Activated naive CD4-positive, alpha-beta T cell treated with anti-CD3 and anti-CD28 coated beads, Interleukin-2, amount 10 ng/mL, durations not matched to agents 7 days and 5 days (primary cell): Measurements from ENCODE around the gene DYNLT5.
A peak's percentile ranks its signal among the peaks of the same experiment; 100 is the strongest.
"Not testable (repeated sequence)": the region's sequence is repeated elsewhere in the genome, so short reads cannot be mapped to it uniquely, and the experiment has no call there.

Source experiments
- CTCF ChIA-PET: fragments of 350-600 bp; sonication (Branson Sonifier 250); formaldehyde crosslinking; loops from one replicate; lab custom pipeline; 2021; ENCODE audit warnings: antibody characterized with exemption; lab: Charles Lee
- DNase-seq: peaks from one replicate; pipeline ENCODE4 v3.0.0-alpha.2; 2020
- H3K27ac Mint-ChIP-seq: one replicate; pipeline ENCODE4 v1.8.0; 2021; ENCODE audit warnings: mild to moderate bottlenecking, moderate library complexity, mixed read lengths
- H3K27me3 Mint-ChIP-seq: one replicate; pipeline ENCODE4 v1.8.0; 2021; ENCODE audit warnings: mild to moderate bottlenecking, mixed read lengths
- H3K36me3 Mint-ChIP-seq: one replicate; pipeline ENCODE4 v1.8.0; 2021; ENCODE audit warnings: mixed read lengths
- H3K4me1 Mint-ChIP-seq: one replicate; pipeline ENCODE4 v1.8.0; 2021; ENCODE audit warnings: mixed read lengths
- H3K4me3 Mint-ChIP-seq: one replicate; pipeline ENCODE4 v1.8.0; 2021; ENCODE audit warnings: mild to moderate bottlenecking, moderate library complexity, mixed read lengths
- H3K9me3 Mint-ChIP-seq: one replicate; pipeline ENCODE4 v1.8.0; 2021; ENCODE audit warnings: mixed read lengths

Gene DYNLT5

DNA sequence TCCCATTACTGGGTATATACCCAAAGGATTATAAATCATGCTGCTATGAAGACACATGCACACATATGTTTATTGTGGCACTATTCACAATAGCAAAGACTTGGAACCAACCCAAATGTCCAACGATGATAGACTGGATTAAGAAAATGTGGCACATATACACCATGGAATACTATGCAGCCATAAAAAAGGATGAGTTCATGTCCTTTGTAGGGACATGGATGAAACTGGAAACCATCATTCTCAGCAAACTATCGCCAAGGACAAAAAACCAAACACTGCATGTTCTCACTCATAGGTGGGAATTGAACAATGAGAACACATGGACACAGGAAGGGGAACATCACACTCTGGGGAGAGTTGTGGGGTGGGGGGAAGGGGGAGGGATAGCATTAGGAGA is 33.5 kb downstream of the DYNLT5 start:
- H3K4me3 Mint-ChIP-seq, DNase-seq, CTCF ChIA-PET, H3K27me3 Mint-ChIP-seq, H3K27ac Mint-ChIP-seq, H3K9me3 Mint-ChIP-seq, H3K36me3 Mint-ChIP-seq: not testable (repeated sequence)
- H3K4me1 Mint-ChIP-seq, result peaks cover 13% of the 10 kb centered on the region

DNA sequence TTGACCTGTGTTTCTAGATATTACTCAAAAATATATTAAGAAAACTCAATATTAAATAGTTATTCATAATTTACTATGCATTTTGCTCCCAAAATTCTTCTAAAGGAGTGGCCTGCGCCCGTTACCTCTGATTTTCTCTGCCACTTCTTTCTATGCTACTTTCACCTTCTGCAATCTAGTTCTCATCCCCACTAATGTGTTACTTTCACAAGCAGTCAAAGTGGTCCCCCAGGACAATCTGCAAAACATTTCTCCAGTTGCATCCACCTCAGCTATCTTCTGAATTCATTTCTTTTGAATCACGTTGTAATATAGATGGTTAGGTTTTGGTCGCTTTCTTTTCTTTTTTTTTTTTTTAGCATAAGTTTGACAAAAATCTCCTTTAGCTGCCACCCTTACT is 35.4 kb downstream of the DYNLT5 start:
- Mint-ChIP-seq H3K4me3 (no peak overlapping the region), H3K36me3 (no peaks in the 10 kb centered on the region), H3K9me3 (no peaks in the 10 kb centered on the region)

DNA sequence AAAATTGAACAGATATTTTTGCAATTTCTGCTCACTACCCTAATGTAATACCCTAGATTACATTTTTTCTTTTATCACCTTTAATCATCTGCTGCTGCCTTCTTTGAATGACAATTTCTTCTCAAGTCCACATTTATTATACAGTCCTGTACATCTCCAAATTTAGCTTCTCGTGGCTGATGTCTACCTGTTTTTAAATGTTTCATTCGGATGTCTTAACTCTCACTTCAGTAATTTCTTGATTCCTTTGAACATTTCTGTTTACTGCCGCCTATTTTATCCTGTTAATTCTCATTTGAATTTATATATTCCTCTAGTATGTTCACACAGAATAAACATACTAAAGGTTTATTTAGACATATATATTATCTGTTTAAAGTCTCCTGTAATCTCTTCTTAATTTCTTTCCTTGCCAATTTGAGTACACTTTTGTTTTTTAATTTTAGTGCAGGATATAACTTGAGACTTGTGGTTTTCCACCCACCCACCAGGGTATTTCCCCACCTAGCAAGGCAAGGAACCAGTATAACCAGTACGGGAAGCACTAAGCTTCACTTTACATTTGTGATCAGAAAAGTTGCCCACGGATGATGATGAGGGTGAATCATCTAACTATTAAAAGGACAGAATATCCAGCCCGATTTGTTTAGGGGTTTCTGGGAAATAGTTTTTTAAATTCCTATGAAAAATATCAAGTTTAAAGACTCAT is 36.1 kb downstream of the DYNLT5 start:
- Mint-ChIP-seq H3K4me1 (peaks cover 13% of the 10 kb centered on the region), H3K27ac (no peak overlapping the region), H3K27me3 (no peaks in the 10 kb centered on the region), H3K9me3 (no peaks in the 10 kb centered on the region), H3K4me3 (no peak overlapping the region), H3K36me3 (no peaks in the 10 kb centered on the region)
- DNase-seq, result peak; percentile 32
- CTCF ChIA-PET, result no interaction called here

More for the DNA sequence above, 35.4 kb downstream of the DYNLT5 start:
- peaks cover 13% of the 10 kb centered on the region for H3K4me1 Mint-ChIP-seq
- CTCF ChIA-PET, result no interaction called here
- no peak overlapping the region for H3K27ac Mint-ChIP-seq
- H3K27me3 Mint-ChIP-seq, result no peaks in the 10 kb centered on the region
- DNase-seq, result no peak

DNA sequence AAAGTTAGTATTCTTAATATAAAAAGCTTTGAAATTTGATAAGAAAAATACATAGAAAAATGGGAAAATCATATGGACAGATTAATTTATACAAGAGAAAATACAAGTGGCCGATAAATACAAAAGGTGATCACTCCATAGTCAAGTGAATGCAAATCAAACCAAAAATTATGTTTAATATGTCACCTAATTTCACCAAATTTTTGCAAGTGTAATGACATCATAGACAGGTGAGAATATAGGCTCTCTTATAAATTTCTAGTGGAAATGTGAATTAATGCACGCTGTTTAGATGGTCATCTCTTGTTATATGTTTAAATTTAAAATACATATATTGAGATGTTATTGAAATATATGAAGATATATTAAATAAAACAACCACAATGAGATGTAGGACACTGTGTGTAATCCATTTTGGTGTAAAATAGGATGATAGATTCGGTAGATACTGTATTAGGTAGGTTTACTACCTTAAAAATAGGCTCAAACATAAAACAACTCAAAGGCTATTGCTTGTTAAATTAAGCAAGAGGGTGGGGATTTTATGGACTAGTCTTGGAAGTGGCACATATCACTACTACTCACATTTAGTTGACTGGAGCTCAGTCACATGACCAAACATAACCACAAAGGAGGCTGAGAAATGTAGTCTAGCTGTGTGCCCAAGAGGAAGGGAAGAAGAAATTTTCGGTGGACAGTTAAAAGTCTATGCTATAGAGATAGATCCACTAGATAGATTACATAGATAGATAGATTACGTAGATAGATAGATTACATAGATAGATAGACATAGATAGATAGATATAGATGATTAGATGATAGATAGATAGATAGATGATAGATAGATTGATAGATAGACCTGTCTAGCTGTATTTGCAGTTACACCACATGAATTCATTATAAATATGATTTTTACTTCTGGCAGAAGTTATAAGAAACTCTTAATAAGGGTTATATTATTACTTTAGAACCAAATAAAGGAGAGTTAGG is 39.7 kb downstream of the DYNLT5 start:
- no peak for DNase-seq
- H3K4me1 Mint-ChIP-seq, result peaks cover 13% of the 10 kb centered on the region

DNA sequence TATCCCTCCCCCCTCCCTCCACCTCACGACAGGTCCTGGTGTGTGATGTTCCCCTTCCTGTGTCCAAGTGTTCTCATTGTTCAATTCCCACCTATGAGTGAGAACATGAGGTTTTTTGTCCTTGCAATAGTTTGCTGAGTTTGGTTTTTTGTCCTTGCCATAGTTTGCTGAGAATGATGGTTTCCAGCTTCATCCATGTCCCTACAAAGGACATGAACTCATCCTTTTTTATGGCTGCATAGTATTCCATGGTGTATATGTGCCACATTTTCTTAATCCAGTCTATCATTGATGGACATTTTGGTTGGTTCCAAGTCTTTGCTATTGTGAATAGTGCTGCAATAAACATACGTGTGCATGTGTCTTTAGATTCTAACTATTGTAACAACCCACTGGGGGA is 43.6 kb downstream of the DYNLT5 start:
- H3K36me3 Mint-ChIP-seq, CTCF ChIA-PET, H3K4me3 Mint-ChIP-seq: not testable (repeated sequence)

More for the DNA sequence above, 39.7 kb downstream of the DYNLT5 start:
- peaks cover 3% of the 10 kb centered on the region for H3K9me3 Mint-ChIP-seq
- no peak overlapping the region for H3K27ac Mint-ChIP-seq
- CTCF ChIA-PET, result no interaction called here
- no peaks in the 10 kb centered on the region for H3K36me3 Mint-ChIP-seq
- H3K27me3 Mint-ChIP-seq, result no peaks in the 10 kb centered on the region
- H3K4me3 Mint-ChIP-seq, result no peak overlapping the region

DNA sequence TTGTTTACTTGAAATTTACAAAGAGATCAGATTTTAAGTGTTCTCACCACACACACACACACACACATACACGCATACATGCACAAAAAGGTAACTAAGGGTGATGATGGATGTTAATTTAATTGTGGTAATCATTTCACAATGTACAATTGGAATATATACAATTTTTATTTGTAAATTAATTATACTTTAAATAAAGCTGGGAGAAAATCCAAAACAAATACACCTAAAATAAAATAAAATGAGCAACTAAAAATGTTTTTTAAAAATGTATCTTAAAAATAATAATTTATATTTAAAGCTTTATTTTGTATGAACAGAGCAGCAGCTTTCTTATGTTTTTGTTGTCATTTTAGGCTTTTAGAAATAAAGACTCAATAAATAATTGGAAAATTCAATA is 57.0 kb downstream of the DYNLT5 start:
- Mint-ChIP-seq H3K36me3 (no peaks in the 10 kb centered on the region), H3K27ac (no peak overlapping the region), H3K9me3 (no peaks in the 10 kb centered on the region), H3K27me3 (no peaks in the 10 kb centered on the region), H3K4me3 (no peak overlapping the region), H3K4me1 (no peaks in the 10 kb centered on the region)
- CTCF ChIA-PET, result interaction anchor here (0.9 kb wide), 1 partner anchor 65 kb away, joined by 3 read pairs; no protein-coding TSS in a partner anchor
- no peak for DNase-seq

More for the DNA sequence above, 43.6 kb downstream of the DYNLT5 start:
- not testable (repeated sequence) for H3K27ac Mint-ChIP-seq, H3K9me3 Mint-ChIP-seq, H3K27me3 Mint-ChIP-seq, H3K4me1 Mint-ChIP-seq, DNase-seq

DNA sequence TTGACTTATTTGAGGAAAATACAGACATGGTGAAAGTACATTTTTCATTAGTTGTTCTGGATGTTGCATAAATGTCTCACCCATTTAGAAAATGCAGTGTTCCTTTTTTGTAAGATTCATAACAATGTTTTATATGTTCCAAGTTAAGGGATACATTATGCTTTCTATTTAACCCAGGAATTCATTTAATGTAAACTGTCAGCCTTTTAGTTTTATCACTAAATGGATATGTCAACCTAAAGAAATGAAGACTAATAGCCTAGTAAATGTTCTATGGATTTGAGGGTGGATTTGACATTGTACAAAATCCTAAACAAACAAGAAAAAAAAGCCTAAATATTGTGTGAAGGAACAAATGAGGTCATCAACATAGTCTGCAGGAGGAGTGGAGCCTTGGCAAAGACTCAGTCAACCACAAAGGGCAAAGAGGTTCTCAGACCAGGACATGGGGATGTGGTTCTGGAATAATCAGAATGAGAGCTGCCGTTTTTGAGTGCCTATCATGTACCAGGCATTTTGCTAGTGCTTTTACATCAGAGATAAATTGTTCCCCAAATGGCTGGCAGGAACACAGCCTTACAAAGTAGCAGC is 57.6 kb downstream of the DYNLT5 start:
- H3K4me1 Mint-ChIP-seq, result no peaks in the 10 kb centered on the region
- no peak overlapping the region for H3K4me3 Mint-ChIP-seq
- no peaks in the 10 kb centered on the region for H3K27me3 Mint-ChIP-seq
- CTCF ChIA-PET, result no interaction called here
- DNase-seq, result no peak
- no peaks in the 10 kb centered on the region for H3K36me3 Mint-ChIP-seq
- H3K27ac Mint-ChIP-seq, result no peak overlapping the region
- H3K9me3 Mint-ChIP-seq, result no peaks in the 10 kb centered on the region

DNA sequence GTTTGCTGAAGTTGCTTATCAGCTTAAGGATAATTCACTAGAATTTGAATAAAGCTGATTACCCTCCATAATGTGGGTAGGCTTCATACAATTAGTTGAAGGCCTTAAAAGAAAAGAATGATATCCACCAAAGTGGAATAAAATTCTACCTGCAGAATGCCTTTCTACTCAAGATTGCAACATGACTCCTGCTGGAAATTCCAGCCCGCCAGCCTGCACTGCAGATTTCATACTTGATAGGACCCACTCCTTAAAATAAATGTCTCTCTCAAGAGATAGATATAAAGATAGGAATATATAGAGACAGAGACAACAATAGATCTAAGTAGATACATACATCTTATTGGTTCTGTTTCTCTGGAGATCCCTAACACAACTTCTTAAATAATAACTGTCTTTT is 72.5 kb downstream of the DYNLT5 start:
- Mint-ChIP-seq H3K36me3 (no peaks in the 10 kb centered on the region), H3K27me3 (no peaks in the 10 kb centered on the region), H3K27ac (no peak overlapping the region), H3K4me1 (no peaks in the 10 kb centered on the region), H3K9me3 (no peaks in the 10 kb centered on the region), H3K4me3 (no peak overlapping the region)
- CTCF ChIA-PET, result no interaction called here
- DNase-seq, result no peak
